Ammon's horn (tissue), 1 donor: ENCODE results near the gene CLCN2.
A peak's percentile ranks its signal among the peaks of the same experiment; 100 is the strongest.
"Not testable (repeated sequence)": the region's sequence is repeated elsewhere in the genome, so short reads cannot be mapped to it uniquely, and the experiment has no call there.

Experiments
- DNase-seq: peaks from one replicate; pipeline ENCODE4 v3.0.0-alpha.2; 2016; ENCODE audit warnings: low spot score

Gene CLCN2

GRCh38 chr3:184345317-184346144 is 15.9 kb downstream of the CLCN2 start:
- DNase-seq = peak; percentile 95

- DNase-seq = no peak
Measured at GRCh38 chr3:184344579-184345316, 16.7 kb downstream of the CLCN2 start.

DNA sequence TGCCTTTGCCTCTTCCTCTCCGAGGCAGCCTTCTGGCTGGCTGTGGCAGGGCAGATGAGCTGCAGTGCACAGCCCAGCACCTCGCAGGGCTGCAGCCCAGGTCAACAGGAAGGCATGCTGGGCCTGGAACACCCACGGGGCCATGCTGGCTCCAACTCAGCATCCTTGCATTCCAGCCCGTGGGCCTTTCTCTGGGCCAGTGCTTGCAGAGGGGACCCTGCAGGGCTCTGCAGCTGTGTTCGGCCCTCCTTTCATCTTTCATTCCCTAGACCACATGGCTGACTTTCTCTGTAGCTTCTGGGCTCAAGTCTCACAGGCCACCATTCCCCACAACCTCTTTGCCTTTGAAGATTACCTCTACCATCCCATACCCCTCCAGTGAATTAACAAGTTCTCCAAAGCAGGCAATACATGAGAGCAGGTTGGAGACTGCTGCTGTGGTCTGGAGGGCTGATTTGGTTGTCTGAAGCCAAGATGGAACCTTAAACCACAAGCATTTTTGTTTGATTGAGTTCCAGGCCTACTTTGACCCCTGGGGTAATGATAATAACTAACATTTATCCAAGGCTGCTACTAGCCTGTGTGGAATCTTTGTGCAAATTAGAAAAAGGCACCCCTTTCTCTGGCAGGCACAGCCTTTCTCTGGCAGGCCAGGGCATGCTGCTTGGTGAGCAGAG is 18.1 kb downstream of the CLCN2 start:
- no peak for DNase-seq

DNA sequence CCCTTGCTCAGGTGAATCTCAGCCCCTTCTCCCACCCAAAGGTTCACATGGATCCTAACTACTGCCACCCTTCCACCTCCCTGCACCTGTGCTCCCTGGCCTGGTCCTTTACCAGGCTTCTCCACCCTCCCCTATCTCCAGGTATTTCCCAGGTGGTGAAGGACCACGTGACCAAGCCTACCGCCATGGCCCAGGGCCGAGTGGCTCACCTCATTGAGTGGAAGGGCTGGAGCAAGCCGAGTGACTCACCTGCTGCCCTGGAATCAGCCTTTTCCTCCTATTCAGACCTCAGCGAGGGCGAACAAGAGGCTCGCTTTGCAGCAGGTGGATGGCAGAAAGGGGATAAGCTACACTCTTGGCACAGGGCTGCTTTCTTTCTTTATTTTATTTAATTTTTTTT is 19.5 kb downstream of the CLCN2 start:
- no peak for DNase-seq

DNA sequence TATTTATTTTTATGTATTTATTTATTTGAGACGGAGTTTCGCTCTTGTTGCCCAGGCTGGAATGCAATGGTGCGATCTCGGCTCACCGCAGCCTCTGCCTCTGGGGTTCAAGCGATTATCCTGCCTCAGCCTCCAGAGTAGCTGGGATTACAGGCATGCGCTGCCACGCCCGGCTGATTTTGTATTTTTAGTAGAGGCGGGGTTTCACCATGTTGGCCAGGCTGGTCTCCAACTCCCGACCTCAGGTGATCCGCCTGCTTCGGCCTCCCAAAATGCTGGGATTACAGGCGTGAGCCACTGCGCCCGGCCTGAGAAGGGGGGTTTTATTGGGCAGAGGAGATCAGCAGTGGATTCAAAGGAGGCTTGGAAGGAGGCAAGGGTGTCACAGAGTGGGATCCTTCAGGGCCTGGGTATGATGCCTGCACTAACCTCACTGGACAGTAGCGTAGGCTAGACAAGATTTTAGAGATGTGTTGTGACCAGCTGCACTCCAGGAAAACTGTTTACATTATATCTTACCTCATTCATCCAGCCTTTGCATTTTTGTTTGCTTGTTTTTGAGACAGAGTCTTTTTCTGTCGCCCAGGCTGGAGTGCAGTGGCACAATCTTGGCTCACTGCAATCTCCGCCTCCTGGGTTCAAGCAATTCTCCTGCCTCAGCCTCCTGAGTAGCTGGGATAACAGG is 21.8 kb downstream of the CLCN2 start:
- DNase-seq = not testable (repeated sequence)

- DNase-seq = no peak
Measured at GRCh38 chr3:184339001-184339400, 22.4 kb downstream of the CLCN2 start.

- DNase-seq = peak; percentile 88
Measured at GRCh38 chr3:184338511-184338945, 22.9 kb downstream of the CLCN2 start.

DNA sequence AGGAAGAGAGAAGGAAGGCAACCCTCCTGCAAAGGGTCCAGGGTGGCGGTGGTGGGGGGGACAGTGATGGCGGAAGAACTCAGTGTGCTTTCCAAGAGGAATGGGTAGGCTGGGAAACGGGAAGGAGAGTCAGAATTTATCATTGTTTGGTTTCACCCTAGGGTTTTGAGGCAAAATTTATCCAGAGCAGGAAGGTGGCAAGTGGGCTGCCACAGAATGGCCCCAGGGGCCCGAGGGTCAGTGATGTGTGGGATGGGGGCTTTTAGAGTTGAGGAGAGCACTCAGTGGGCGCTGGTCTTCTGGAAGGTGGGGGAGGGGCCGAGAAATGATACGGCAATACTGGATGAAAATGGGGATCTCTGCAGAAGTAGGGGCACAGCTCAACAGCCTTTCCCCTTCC is 23.4 kb downstream of the CLCN2 start:
- no peak for DNase-seq

DNA sequence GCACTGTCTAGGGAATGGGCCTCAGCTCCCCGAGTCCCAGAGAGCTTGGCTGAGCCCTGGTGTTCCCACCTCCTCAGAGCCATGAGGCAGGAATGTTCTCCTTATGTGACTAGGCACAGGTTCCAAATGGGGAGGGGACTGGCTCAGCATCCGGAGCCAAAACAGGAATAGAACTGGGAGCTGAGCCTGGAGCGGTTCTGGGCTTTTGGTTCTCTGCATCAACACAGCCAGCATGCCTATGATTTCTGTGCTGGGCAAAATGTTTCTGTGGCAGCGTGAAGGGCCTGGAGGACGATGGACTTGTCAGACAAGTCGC is 24.0 kb downstream of the CLCN2 start, which contains the start of gene FAM131A:
TSS of gene FAM131A (plus strand) at position 202 of the 316 bp plus-strand sequence. CDS start at position 233, 31 bp downstream.
- peak; percentile 88 for DNase-seq

- peak; percentile 71 for DNase-seq
Measured at GRCh38 chr3:184336547-184337398, 24.6 kb downstream of the CLCN2 start.

DNA sequence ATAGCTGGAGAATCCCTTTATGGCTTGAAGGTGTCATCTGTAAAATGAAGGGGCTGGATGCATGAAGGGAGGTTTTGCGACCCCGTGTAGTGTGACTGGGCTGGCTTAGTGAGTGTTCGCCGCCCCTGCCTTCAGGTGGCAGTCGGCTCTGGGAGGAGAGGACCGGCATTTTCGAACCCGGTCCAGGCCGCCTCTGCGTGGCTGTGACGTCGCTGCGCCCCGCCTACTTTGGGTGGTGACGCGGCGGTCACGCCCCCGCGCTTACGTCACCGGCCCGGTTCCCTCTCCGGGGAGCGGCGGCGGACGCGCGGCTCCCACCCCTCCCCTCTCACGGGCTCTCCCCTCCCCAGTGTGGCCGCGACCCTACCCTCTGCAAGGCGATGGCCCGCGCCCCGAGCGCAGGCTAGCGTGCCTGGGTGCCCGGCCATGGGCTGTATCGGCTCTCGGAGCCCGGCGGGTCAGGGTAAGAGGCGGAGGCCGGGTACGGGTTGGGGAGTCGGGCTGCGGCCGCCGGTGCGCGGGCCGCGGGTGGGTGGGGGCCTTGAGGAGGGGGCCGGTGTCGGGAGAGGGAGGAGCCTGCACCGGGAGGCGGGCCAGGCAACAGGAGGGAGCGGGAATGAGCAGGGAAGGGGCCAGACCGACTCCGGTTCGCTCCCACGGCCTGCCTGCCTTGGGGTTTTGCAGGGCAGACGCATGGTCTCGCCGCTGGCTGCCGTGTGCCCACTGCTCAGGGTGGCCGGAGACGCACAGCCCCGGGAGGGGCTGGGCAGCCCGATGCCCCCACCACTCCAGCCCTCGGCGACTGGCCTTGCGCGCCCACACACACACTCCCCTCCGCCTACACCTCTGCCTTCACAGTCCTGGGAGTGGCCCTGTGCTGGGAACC is 25.5 kb downstream of the CLCN2 start:
- DNase-seq = peak; percentile 95

GRCh38 chr3:184335291-184335660 is 26.1 kb downstream of the CLCN2 start:
- DNase-seq = no peak

- no peak for DNase-seq
Measured at GRCh38 chr3:184334470-184335158, 26.8 kb downstream of the CLCN2 start.

DNA sequence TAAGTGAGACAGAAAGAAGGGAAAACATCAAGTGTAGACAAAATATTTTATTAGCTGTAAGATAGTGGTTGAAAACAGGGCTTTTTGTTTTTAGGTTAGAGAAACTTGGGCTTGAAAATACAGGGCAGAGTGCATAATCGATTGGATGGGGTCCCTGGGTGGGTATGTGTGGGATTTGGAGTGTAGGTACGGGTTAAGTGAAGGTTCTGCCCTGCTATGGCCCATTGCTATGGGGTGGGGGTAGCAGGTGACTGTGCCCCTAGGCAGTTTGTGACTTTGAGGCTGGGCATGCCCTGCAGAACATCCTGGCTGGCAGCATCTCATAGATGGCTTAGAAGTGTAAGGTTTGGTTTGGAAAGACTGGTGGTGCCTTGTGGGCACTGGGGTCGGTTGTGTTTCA is 27.7 kb downstream of the CLCN2 start:
- no peak for DNase-seq

DNA sequence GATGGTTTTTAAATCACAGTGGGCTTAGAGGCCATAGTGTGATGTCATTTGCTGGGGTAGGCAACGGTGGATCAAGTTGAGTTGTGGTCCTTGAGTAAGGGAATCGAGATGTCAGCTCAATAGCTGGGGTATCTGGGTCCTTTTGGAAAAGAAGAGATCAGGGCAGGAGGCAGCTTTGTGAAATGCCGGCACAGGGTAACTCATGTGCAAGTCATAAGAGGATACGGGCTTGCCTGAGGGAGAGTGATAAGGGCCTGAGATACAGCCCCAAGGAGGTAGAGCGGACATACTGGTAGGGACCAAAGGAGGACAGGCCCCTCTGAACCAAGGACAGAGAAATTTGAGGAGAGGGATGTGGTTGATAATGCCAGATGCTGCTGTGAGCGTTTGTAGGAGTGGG is 28.2 kb downstream of the CLCN2 start:
- DNase-seq = no peak

DNA sequence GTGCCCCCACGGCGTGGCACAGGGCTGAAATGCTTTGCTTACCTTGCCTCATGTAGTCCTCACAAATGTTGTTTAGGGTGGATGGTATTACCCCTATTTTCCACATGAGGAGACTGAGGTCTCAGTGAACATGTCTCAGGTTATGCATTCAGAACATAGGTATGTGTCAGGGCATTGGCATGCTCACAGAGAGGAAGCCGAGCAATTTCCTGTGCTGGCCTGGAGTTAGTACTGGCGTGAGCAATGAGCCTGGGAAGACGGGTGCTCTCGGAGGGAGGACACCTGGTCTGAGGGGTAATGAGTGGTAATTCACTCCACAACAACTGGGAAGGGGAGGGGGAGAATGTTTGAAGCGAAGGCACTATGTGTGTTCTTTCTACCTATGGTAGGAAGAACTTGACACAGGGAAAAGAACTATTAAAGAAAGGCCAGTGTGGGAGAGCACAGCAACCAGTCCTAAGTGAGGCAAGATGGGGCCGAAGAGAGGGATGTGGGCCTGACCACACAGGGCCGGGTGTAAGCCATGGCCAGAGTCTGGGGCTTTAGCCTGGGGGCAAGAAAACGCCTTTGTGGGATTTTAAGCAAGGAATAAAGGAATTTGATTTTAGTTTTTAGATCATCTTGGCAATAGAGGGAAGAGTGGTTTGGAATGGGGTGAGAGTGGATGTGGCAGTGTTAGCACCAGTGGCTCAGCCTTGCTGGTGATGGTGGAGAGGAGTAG is 28.9 kb downstream of the CLCN2 start:
- no peak for DNase-seq

DNA sequence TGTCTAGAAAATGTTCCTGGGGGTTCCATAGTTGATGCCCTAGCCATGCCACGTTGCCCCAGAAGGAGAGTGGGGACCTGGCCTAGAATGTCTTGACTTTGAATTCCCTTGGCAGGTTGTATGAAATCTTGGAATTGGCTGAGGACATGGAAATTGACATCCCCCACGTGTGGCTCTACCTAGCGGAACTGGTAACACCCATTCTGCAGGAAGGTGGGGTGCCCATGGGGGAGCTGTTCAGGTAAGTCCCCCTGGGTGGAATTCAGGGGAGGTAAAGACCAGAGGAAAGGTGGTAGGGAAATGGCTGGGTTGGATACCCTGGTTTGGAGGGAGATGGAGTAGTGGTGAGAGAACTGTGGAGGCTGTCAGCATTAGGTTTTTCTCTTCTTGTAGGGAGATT is 32.9 kb downstream of the CLCN2 start:
- DNase-seq = no peak

- DNase-seq = no peak
Measured at GRCh38 chr3:184327171-184327570, 34.2 kb downstream of the CLCN2 start.
